HEK293 (cell line): Measurements from ENCODE around the gene GNPTAB.

ENCODE experiments used
- CTCF ChIA-PET: fragments of 350-600 bp; formaldehyde crosslinking; extraction: SDS; loops from one replicate; lab custom pipeline; 2021; ENCODE audit warnings: antibody characterized with exemption; lab: Yijun Ruan, JAX
- POLR2A ChIA-PET: fragments of 300-600 bp; formaldehyde crosslinking; extraction: SDS; loops from one replicate; lab custom pipeline; 2020; ENCODE audit warnings: antibody characterized with exemption, inconsistent platforms; lab: Yijun Ruan, JAX
- H3K27ac ChIP-seq: fragments of 200-500 bp; sonication (Bioruptor generic); 2 replicates; pipeline ENCODE4 v1.5.1; 2014; ENCODE audit warnings: low read depth, low read length, control low read depth, inconsistent platforms; ENCODE audit errors: extremely low read depth
- H3K36me3 ChIP-seq, 2 experiments: fragments of 200-500 bp in 1 of 2; sonication (Bioruptor generic) in 1 of 2; 1 replicate in 1 of 2; 2 replicates in 1 of 2; pipeline ENCODE4 v1.5.1; 2014 to 2017; ENCODE audit warnings: inconsistent platforms in 2 of 2, low read length in 2 of 2; ENCODE audit not compliant: control insufficient read depth in 2 of 2, insufficient read depth in 1 of 2
- H3K4me1 ChIP-seq: fragments of 200-500 bp; sonication (Bioruptor generic); 2 replicates; pipeline ENCODE4 v1.5.1; 2014; ENCODE audit warnings: mild to moderate bottlenecking, low read length, inconsistent platforms; ENCODE audit not compliant: control insufficient read depth, insufficient read depth
- H3K4me3 ChIP-seq: 2 replicates; pipeline ENCODE4 v1.5.1; 2011; ENCODE audit warnings: low read depth, mild to moderate bottlenecking, control low read depth, low read length, moderate library complexity
- H3K9me3 ChIP-seq: fragments of 200-500 bp; sonication (Bioruptor generic); 2 replicates; pipeline ENCODE4 v1.5.1; 2014; ENCODE audit warnings: low read depth, low read length, inconsistent platforms; ENCODE audit not compliant: control insufficient read depth, insufficient read depth
- BCL6B ChIP-seq: fragments of 450-650 bp; formaldehyde crosslinking; IDR thresholded peaks from 2 replicates; pipeline ENCODE4 v1.5.1; 2017; ENCODE audit warnings: missing biosample characterization, missing genetic modification characterization
- GLIS2 ChIP-seq: fragments of 450-650 bp; formaldehyde crosslinking; IDR thresholded peaks from 2 replicates; pipeline ENCODE4 v1.5.1; 2016; ENCODE audit warnings: missing biosample characterization, missing genetic modification characterization
- HOXC10 ChIP-seq: sonication (generic); formaldehyde crosslinking; IDR thresholded peaks from 2 replicates; pipeline ENCODE4 v1.8.1; 2023; ENCODE audit warnings: mild to moderate bottlenecking, missing genetic modification reagents
- KLF17 ChIP-seq: fragments of 450-650 bp; formaldehyde crosslinking; IDR thresholded peaks from 2 replicates; pipeline ENCODE4 v1.5.1; 2016; ENCODE audit warnings: missing biosample characterization, missing genetic modification characterization
- PRDM1 ChIP-seq: fragments of 450-650 bp; formaldehyde crosslinking; IDR thresholded peaks from 2 replicates; pipeline ENCODE4; 2016; ENCODE audit warnings: missing biosample characterization, missing genetic modification characterization
- WT1 ChIP-seq: fragments of 450-650 bp; formaldehyde crosslinking; IDR thresholded peaks from 2 replicates; pipeline ENCODE4 v1.5.1; 2016; ENCODE audit warnings: missing biosample characterization, missing genetic modification characterization
- ZBTB11 ChIP-seq: fragments of 450-650 bp; formaldehyde crosslinking; conservative IDR thresholded peaks from 2 replicates; pipeline ENCODE4 v1.5.1; 2016; ENCODE audit warnings: low read depth, missing biosample characterization, missing genetic modification characterization
- ZBTB21 ChIP-seq: fragments of 450-650 bp; formaldehyde crosslinking; IDR thresholded peaks from 2 replicates; pipeline ENCODE4 v1.5.1; 2017; ENCODE audit warnings: missing biosample characterization, missing genetic modification characterization
- ZFHX2 ChIP-seq: fragments of 450-650 bp; formaldehyde crosslinking; conservative IDR thresholded peaks from 2 replicates; pipeline ENCODE4 v1.5.1; 2016; ENCODE audit warnings: missing biosample characterization, missing genetic modification characterization
- ZFP41 ChIP-seq: fragments of 450-650 bp; formaldehyde crosslinking; IDR thresholded peaks from 2 replicates; pipeline ENCODE4 v1.5.1; 2016; ENCODE audit warnings: missing biosample characterization, missing genetic modification characterization, borderline replicate concordance
- ZNF138 ChIP-seq: fragments of 450-650 bp; formaldehyde crosslinking; IDR thresholded peaks from 2 replicates; pipeline ENCODE4 v1.5.1; 2016; ENCODE audit warnings: missing biosample characterization, missing genetic modification characterization, borderline replicate concordance
- ZNF174 ChIP-seq: fragments of 450-650 bp; formaldehyde crosslinking; IDR thresholded peaks from 2 replicates; pipeline ENCODE4 v1.5.0; 2017; ENCODE audit warnings: missing biosample characterization, mild to moderate bottlenecking, missing genetic modification characterization
- ZNF214 ChIP-seq: fragments of 450-650 bp; formaldehyde crosslinking; IDR thresholded peaks from 2 replicates; pipeline ENCODE4 v1.5.1; 2017; ENCODE audit warnings: missing biosample characterization, mild to moderate bottlenecking, missing genetic modification characterization, borderline replicate concordance
- ZNF311 ChIP-seq: fragments of 450-650 bp; formaldehyde crosslinking; IDR thresholded peaks from 2 replicates; pipeline ENCODE4 v1.5.1; 2017; ENCODE audit warnings: missing biosample characterization, missing genetic modification characterization, borderline replicate concordance
- ZNF366 ChIP-seq: fragments of 450-650 bp; formaldehyde crosslinking; conservative IDR thresholded peaks from 2 replicates; pipeline ENCODE4 v1.5.1; 2016; ENCODE audit warnings: missing biosample characterization, missing genetic modification characterization
- ZNF423 ChIP-seq: fragments of 450-650 bp; formaldehyde crosslinking; IDR thresholded peaks from 2 replicates; pipeline ENCODE4 v1.5.1; 2016; ENCODE audit warnings: missing biosample characterization, missing genetic modification characterization
- ZNF433 ChIP-seq: fragments of 450-650 bp; formaldehyde crosslinking; IDR thresholded peaks from 2 replicates; pipeline ENCODE4 v1.5.1; 2016; ENCODE audit warnings: missing biosample characterization, missing genetic modification characterization, low read depth
- ZNF48 ChIP-seq: fragments of 450-650 bp; formaldehyde crosslinking; IDR thresholded peaks from 2 replicates; pipeline ENCODE4 v1.5.1; 2016; ENCODE audit warnings: missing biosample characterization, missing genetic modification characterization
- ZNF501 ChIP-seq: fragments of 450-650 bp; formaldehyde crosslinking; IDR thresholded peaks from 2 replicates; pipeline ENCODE4 v1.5.1; 2016; ENCODE audit warnings: missing biosample characterization, missing genetic modification characterization
- ZNF518A ChIP-seq: fragments of 450-650 bp; formaldehyde crosslinking; conservative IDR thresholded peaks from 2 replicates; pipeline ENCODE4 v1.5.1; 2016; ENCODE audit warnings: low read depth, missing biosample characterization, missing genetic modification characterization
- ZNF529 ChIP-seq: fragments of 450-650 bp; formaldehyde crosslinking; IDR thresholded peaks from 2 replicates; pipeline ENCODE4 v1.5.1; 2017; ENCODE audit warnings: missing genetic modification characterization, missing biosample characterization; ENCODE audit not compliant: insufficient replicate concordance
- ZNF544 ChIP-seq: fragments of 450-650 bp; formaldehyde crosslinking; IDR thresholded peaks from 2 replicates; pipeline ENCODE4 v1.5.0; 2017; ENCODE audit warnings: missing biosample characterization, missing genetic modification characterization
- ZNF548 ChIP-seq: fragments of 450-650 bp; formaldehyde crosslinking; IDR thresholded peaks from 2 replicates; pipeline ENCODE4 v1.5.1; 2016; ENCODE audit warnings: missing biosample characterization, missing genetic modification characterization
- ZNF585B ChIP-seq: fragments of 450-650 bp; formaldehyde crosslinking; IDR thresholded peaks from 2 replicates; pipeline ENCODE4 v1.5.1; 2016; ENCODE audit warnings: missing biosample characterization, missing genetic modification characterization
- ZNF654 ChIP-seq: fragments of 450-650 bp; formaldehyde crosslinking; IDR thresholded peaks from 2 replicates; pipeline ENCODE4 v1.5.1; 2016; ENCODE audit warnings: low read depth, missing biosample characterization, missing genetic modification characterization
- ZNF707 ChIP-seq: fragments of 450-650 bp; formaldehyde crosslinking; IDR thresholded peaks from 2 replicates; pipeline ENCODE4 v1.5.1; 2016; ENCODE audit warnings: missing biosample characterization, missing genetic modification characterization
- ZNF76 ChIP-seq: fragments of 450-650 bp; formaldehyde crosslinking; IDR thresholded peaks from 2 replicates; pipeline ENCODE4; 2016; ENCODE audit warnings: low read depth, missing biosample characterization, missing genetic modification characterization, borderline replicate concordance
- ZNF777 ChIP-seq: fragments of 450-650 bp; formaldehyde crosslinking; IDR thresholded peaks from 2 replicates; pipeline ENCODE4 v1.5.1; 2017; ENCODE audit warnings: missing biosample characterization, missing genetic modification characterization, borderline replicate concordance
- ZNF830 ChIP-seq: fragments of 450-650 bp; IDR thresholded peaks from 2 replicates; pipeline ENCODE4 v1.5.0; 2018; ENCODE audit warnings: missing biosample characterization, missing genetic modification characterization, low read depth, mild to moderate bottlenecking, moderate library complexity
- ZSCAN16 ChIP-seq: fragments of 450-650 bp; formaldehyde crosslinking; IDR thresholded peaks from 2 replicates; pipeline ENCODE4 v1.5.1; 2016; ENCODE audit warnings: missing biosample characterization, missing genetic modification characterization

Gene GNPTAB

GRCh38 chr12:101857043-101857558 is 26.3 kb upstream of the GNPTAB start:
- Histone ChIP-seq H3K4me1 (no peaks in the 10 kb centered on the region; the same call in 1 of the 2 replicates), H3K36me3 (no peaks in the 10 kb centered on the region), H3K27ac (no peak overlapping the region), H3K4me3 (no peak overlapping the region), H3K9me3 (no peaks in the 10 kb centered on the region)
- CTCF ChIA-PET, result no interaction called here
- POLR2A ChIA-PET, result no interaction called here
- no peak for TF ChIP-seq ZNF830 (tag by site-specific recombination)
- TF ChIP-seq ZNF585B (tag by site-specific recombination), result no peak
- TF ChIP-seq ZNF366 (tag by site-specific recombination), result peak; percentile 84
- TF ChIP-seq ZFHX2 (tag by site-specific recombination), result no peak
- TF ChIP-seq KLF17 (tag by site-specific recombination), result no peak
- no peak for TF ChIP-seq ZNF423
- TF ChIP-seq WT1, result no peak
- TF ChIP-seq ZNF48 (tag by site-specific recombination), result no peak
- TF ChIP-seq ZNF501, result no peak
- no peak for TF ChIP-seq ZNF214 (tag by site-specific recombination)
- no peak for TF ChIP-seq BCL6B (tag by site-specific recombination)
- TF ChIP-seq ZBTB11, result no peak
- no peak for TF ChIP-seq HOXC10 (CRISPR knock-in tag)
- no peak for TF ChIP-seq ZBTB21 (tag by site-specific recombination)
- no peak for TF ChIP-seq ZNF548 (tag by site-specific recombination)
- TF ChIP-seq ZNF777 (tag by site-specific recombination), result no peak
- no peak for TF ChIP-seq ZNF76 (tag by site-specific recombination)
- TF ChIP-seq ZNF707, result no peak
- TF ChIP-seq GLIS2 (tag by site-specific recombination), result no peak
- TF ChIP-seq ZNF311 (tag by site-specific recombination), result no peak
- TF ChIP-seq PRDM1 (tag by site-specific recombination), result no peak
- no peak for TF ChIP-seq ZNF654 (tag by site-specific recombination)
- TF ChIP-seq ZNF518A (tag by site-specific recombination), result no peak
- TF ChIP-seq ZNF544 (tag by site-specific recombination), result no peak
- no peak for TF ChIP-seq ZNF138 (tag by site-specific recombination)
- peak; percentile 5 for TF ChIP-seq ZNF529 (tag by site-specific recombination)
- no peak for TF ChIP-seq ZNF174 (tag by site-specific recombination)
- no peak for TF ChIP-seq ZFP41 (tag by site-specific recombination)
- TF ChIP-seq ZSCAN16, result no peak
- TF ChIP-seq ZNF433 (tag by site-specific recombination), result no peak
